Gastroesophageal sphincter (tissue), 3 donors: ENCODE measurements around the gene CCNI2.

Experiments
- POLR2AphosphoS5 ChIP-seq: sonication (generic); formaldehyde crosslinking; IDR thresholded peaks from one replicate; pipeline ENCODE4 v1.6.1; 2017; ENCODE audit warnings: antibody characterized with exemption
- TF ChIP-seq, protein P1 (sequence below), 4 experiments: fragments of 200-600 bp in 2 of 4; fragments of 450-650 bp in 2 of 4; sonication (generic) in 1 of 4; IDR thresholded peaks; one replicate each; pipeline ENCODE4 v1.5.1; 2017 to 2019; ENCODE audit warnings: antibody characterized with exemption in 4 of 4, mild to moderate bottlenecking in 2 of 4, moderate library complexity in 2 of 4

DNA sequence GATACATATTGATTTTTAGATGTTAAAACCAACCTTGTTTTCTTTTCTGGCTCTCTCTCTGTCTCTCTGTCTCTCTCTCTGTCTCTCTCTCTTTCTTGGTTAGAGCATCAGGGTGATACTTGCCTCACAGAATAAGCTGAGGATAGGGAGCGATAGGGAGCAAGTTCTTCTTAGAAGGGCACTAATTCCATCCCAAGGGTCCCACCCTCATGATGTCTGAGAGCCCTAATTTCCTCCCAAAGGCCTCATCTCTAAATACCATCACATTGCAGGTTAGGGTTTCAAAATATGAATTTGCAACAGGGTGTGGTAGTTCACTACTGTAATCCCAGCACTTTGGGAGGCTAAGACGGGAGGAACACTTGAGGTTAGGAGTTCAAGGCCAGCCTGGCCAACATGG is 5.1 kb upstream of the CCNI2 start:
- no peak for TF ChIP-seq POLR2AphosphoS5
- TF ChIP-seq, protein P1, sequence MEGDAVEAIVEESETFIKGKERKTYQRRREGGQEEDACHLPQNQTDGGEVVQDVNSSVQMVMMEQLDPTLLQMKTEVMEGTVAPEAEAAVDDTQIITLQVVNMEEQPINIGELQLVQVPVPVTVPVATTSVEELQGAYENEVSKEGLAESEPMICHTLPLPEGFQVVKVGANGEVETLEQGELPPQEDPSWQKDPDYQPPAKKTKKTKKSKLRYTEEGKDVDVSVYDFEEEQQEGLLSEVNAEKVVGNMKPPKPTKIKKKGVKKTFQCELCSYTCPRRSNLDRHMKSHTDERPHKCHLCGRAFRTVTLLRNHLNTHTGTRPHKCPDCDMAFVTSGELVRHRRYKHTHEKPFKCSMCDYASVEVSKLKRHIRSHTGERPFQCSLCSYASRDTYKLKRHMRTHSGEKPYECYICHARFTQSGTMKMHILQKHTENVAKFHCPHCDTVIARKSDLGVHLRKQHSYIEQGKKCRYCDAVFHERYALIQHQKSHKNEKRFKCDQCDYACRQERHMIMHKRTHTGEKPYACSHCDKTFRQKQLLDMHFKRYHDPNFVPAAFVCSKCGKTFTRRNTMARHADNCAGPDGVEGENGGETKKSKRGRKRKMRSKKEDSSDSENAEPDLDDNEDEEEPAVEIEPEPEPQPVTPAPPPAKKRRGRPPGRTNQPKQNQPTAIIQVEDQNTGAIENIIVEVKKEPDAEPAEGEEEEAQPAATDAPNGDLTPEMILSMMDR (IDR thresholded peaks at IDR 0.05), result no peak
